K562 (cell line): ENCODE measurements around the gene CXCR5. TPM values are rescaled to one million over a fixed set of nuclear protein-coding genes. Genes with fewer than 3 reads are reported as not detected.

Experiments
- ATAC-seq: fragments of 200-7000 bp; cut with Tn5 transposase; 3 replicates; pipeline ENCODE4 v1.9.1; 2020; ENCODE audit warnings: moderate library complexity
- BruUV-seq: library from RNA; stranded (reverse); fragments of 400-500 nt; replicated peaks from 2 replicates; lab custom pipeline; 2021; lab: Mats Ljungman, UMichigan
- CTCF ChIA-PET: fragments of 300-600 bp; formaldehyde crosslinking; extraction: SDS; loops from one replicate; lab custom pipeline; 2021; ENCODE audit warnings: low intra/inter-chr PET ratio; lab: Yijun Ruan, JAX
- POLR2A ChIA-PET: fragments of 300-600, 350-650 bp; sonication (Branson Sonifier 250); formaldehyde crosslinking; extraction: SDS; loops from one replicate; lab custom pipeline; 2021; ENCODE audit warnings: antibody characterized with exemption, inconsistent platforms; lab: Yijun Ruan, JAX
- DNase-seq, 4 experiments: peaks; one replicate each; pipeline versions ENCODE4 v3.0.0 to v3.0.0-alpha.2; 2011 to 2018; ENCODE audit warnings: low spot score in 3 of 4, mixed read lengths in 3 of 4; ENCODE audit errors: extremely low read depth in 1 of 4
- FAIRE-seq: peaks from 2 replicates; lab custom pipeline; 2011; peaks lifted over from hg19 to GRCh38; lab: Jason Lieb, UNC
- H2AFZ ChIP-seq: 2 replicates; pipeline ENCODE4 v1.6.0; 2011; ENCODE audit warnings: low read depth, low read length, control low read depth, inconsistent platforms
- H3K27ac ChIP-seq: fragments of 200-600 bp; 3 replicates; pipeline ENCODE4 v1.8.0; 2011; ENCODE audit warnings: low read depth, mild to moderate bottlenecking, control low read depth, inconsistent platforms, low read length, moderate library complexity, mixed read lengths; ENCODE audit errors: extremely low read depth
- H3K27me3 ChIP-seq, 2 experiments: fragments of 300-600 bp in 1 of 2; 2 replicates in 1 of 2; 3 replicates in 1 of 2; pipeline versions ENCODE4 v1.6.0 to v1.8.0; 2011; ENCODE audit warnings: inconsistent platforms in 2 of 2, low read length in 2 of 2, mild to moderate bottlenecking in 1 of 2, mixed read lengths in 1 of 2, moderate library complexity in 1 of 2; ENCODE audit not compliant: control insufficient read depth in 2 of 2, insufficient read depth in 2 of 2
- H3K36me3 ChIP-seq: fragments of 300-600 bp; 3 replicates; pipeline ENCODE4 v1.8.0; 2011; ENCODE audit warnings: mild to moderate bottlenecking, low read length, inconsistent platforms; ENCODE audit not compliant: control insufficient read depth, insufficient read depth
- H3K4me1 ChIP-seq, 2 experiments: fragments of 200-600 bp in 1 of 2; replicated peaks in 1 of 2; 2 replicates in 1 of 2; 3 replicates in 1 of 2; pipeline versions ENCODE4 v1.5.1 to v1.8.0; 2011; ENCODE audit warnings: inconsistent platforms in 2 of 2, low read length in 2 of 2, mild to moderate bottlenecking in 1 of 2, mixed read lengths in 1 of 2, moderate library complexity in 1 of 2; ENCODE audit not compliant: control insufficient read depth in 2 of 2, insufficient read depth in 2 of 2
- H3K4me2 ChIP-seq: 2 replicates; pipeline ENCODE4 v1.6.1; 2011; ENCODE audit warnings: low read length, control low read depth, inconsistent platforms, mixed read lengths; ENCODE audit not compliant: insufficient read depth
- H3K4me3 ChIP-seq: fragments of 200-600 bp; sonication (generic), shearing (Covaris generic); 2 replicates; pipeline ENCODE4 v1.5.1; 2016; ENCODE audit warnings: control low read depth, inconsistent platforms
- H3K79me2 ChIP-seq: fragments of 200-600 bp; 3 replicates; pipeline ENCODE4 v1.8.0; 2011; ENCODE audit warnings: low read length, inconsistent platforms; ENCODE audit not compliant: control insufficient read depth, insufficient read depth
- H3K9ac ChIP-seq, 2 experiments: 2 replicates each; pipeline versions ENCODE4 v1.6.0 to v1.6.1; 2011; ENCODE audit warnings: low read depth in 2 of 2, low read length in 2 of 2, control low read depth in 1 of 2, inconsistent platforms in 1 of 2, mild to moderate bottlenecking in 1 of 2, mixed read lengths in 1 of 2; ENCODE audit not compliant: insufficient read depth in 1 of 2
- H3K9me1 ChIP-seq: one replicate; pipeline ENCODE4 v1.6.0; 2011; ENCODE audit warnings: inconsistent platforms, mild to moderate bottlenecking, low read length, moderate library complexity; ENCODE audit not compliant: control insufficient read depth, insufficient read depth
- H3K9me3 ChIP-seq: replicated peaks from 2 replicates; pipeline ENCODE4 v1.5.1; 2011; ENCODE audit warnings: low read depth, low read length, inconsistent platforms; ENCODE audit not compliant: control insufficient read depth, insufficient read depth
- H4K20me1 ChIP-seq: replicated peaks from 2 replicates; pipeline ENCODE4 v1.6.1; 2011; ENCODE audit warnings: low read length, inconsistent platforms, mixed read lengths; ENCODE audit not compliant: control insufficient read depth, insufficient read depth
- DNMT1 ChIP-seq: fragments of 450-650 bp; IDR thresholded peaks from 2 replicates; pipeline ENCODE4 v1.6.1; 2016; ENCODE audit warnings: antibody characterized with exemption, mild to moderate bottlenecking
- KLF1 ChIP-seq: fragments of 450-650 bp; IDR thresholded peaks from 2 replicates; pipeline ENCODE4 v1.6.1; 2016; ENCODE audit warnings: missing genetic modification characterization, missing compliant biosample characterization
- MTA3 ChIP-seq: fragments of 450-650 bp; formaldehyde crosslinking; IDR thresholded peaks from 2 replicates; pipeline ENCODE4 v1.6.1; 2017; ENCODE audit warnings: mild to moderate bottlenecking, borderline replicate concordance
- XRCC5 ChIP-seq: fragments of 200-400 bp; formaldehyde crosslinking; IDR thresholded peaks from 2 replicates; pipeline ENCODE4 v1.6.1; 2017; ENCODE audit warnings: low read depth, mild to moderate bottlenecking, low read length
- WGBS: fragments of 100-300 bp; shearing (Covaris generic); methylation state at CpG from one replicate; pipeline ENCODE4 v1.1.6; 2016; ENCODE audit warnings: low coverage, mixed read lengths; ENCODE audit not compliant: insufficient coverage; ENCODE audit errors: missing lambda C conversion rate; 5-methylcytosine and 5-hydroxymethylcytosine counted together
- in situ Hi-C: fragments of 300-500 bp; cut with MboI; formaldehyde crosslinking; loops from 4 replicates; pipeline ENCODE4 v1.15.0; 2018; ENCODE audit warnings: inconsistent platforms, mixed read lengths
- intact Hi-C: fragments of 100-400 bp; cut with micrococcal nuclease; formaldehyde crosslinking; loops from 2 replicates; pipeline ENCODE4 v1.14.2; 2022
- polyA plus RNA-seq, 8 experiments: library from polyadenylated mRNA; depleted of rRNA in 4 of 8; stranded (reverse) in 5 of 8; unstranded in 3 of 8; fragments of >200 nt; fragmentation: Nextera tagmentation in 2 of 8; fragmentation: Illumina TruSeq in 1 of 8; extraction: Ambion mirVana in 2 of 8; extraction: Trizol in 1 of 8; gene quantifications; 2 replicates each; pipeline versions ENCODE4 v1.2.1 to v1.2.3, GENCODE V29; 2011 to 2014; ENCODE audit warnings: inconsistent platforms in 1 of 8, missing spikeins in 1 of 8
- total RNA-seq, 7 experiments: library from RNA; depleted of rRNA in 6 of 7; stranded (reverse); fragments of >200 nt in 6 of 7; fragmentation: Illumina TruSeq in 2 of 7; extraction: Trizol in 2 of 7; gene quantifications; 2 replicates each; pipeline versions ENCODE4 v1.2.1 to v1.2.3, GENCODE V29; 2011 to 2021; ENCODE audit warnings: low replicate concordance in 1 of 7
- TF ChIP-seq, protein P1 (sequence below): IDR thresholded peaks from 2 replicates; pipeline ENCODE4 v1.6.1; 2012; ENCODE audit warnings: low read depth, low read length, improper control_type of control experiment, borderline replicate concordance
- TF ChIP-seq, protein P2 (sequence below): fragments of 250-450 bp; sonication (Bioruptor Pico); IDR thresholded peaks from 2 replicates; pipeline ENCODE4 v1.6.1; 2021; ENCODE audit warnings: mild to moderate bottlenecking
- TF ChIP-seq, protein P3 (sequence below): sonication (generic); IDR thresholded peaks from 2 replicates; pipeline ENCODE4 v1.6.1; 2016
- TF ChIP-seq, protein P4 (sequence below): fragments of 150-350 bp; IDR thresholded peaks from 2 replicates; pipeline ENCODE4 v1.6.1; 2014; ENCODE audit warnings: low read depth, mild to moderate bottlenecking, low read length, borderline replicate concordance
- TF ChIP-seq, protein P5 (sequence below): sonication (generic); formaldehyde crosslinking; IDR thresholded peaks from 2 replicates; pipeline ENCODE4 v1.9.0; 2022; ENCODE audit warnings: mild to moderate bottlenecking, missing genetic modification reagents
- TF ChIP-seq, protein P6 (sequence below): fragments of 250-450 bp; sonication (Bioruptor Pico); IDR thresholded peaks from 2 replicates; pipeline ENCODE4 v1.5.1; 2021; ENCODE audit warnings: mild to moderate bottlenecking

CXCR5 gene
- total and polyA plus RNA-seq, 9 of the 15 experiments (the other 6 are each of a cell fraction or from before 2014, with no cell fraction given) = 0.03 to 0.06 TPM; not detected in 7

DNA sequence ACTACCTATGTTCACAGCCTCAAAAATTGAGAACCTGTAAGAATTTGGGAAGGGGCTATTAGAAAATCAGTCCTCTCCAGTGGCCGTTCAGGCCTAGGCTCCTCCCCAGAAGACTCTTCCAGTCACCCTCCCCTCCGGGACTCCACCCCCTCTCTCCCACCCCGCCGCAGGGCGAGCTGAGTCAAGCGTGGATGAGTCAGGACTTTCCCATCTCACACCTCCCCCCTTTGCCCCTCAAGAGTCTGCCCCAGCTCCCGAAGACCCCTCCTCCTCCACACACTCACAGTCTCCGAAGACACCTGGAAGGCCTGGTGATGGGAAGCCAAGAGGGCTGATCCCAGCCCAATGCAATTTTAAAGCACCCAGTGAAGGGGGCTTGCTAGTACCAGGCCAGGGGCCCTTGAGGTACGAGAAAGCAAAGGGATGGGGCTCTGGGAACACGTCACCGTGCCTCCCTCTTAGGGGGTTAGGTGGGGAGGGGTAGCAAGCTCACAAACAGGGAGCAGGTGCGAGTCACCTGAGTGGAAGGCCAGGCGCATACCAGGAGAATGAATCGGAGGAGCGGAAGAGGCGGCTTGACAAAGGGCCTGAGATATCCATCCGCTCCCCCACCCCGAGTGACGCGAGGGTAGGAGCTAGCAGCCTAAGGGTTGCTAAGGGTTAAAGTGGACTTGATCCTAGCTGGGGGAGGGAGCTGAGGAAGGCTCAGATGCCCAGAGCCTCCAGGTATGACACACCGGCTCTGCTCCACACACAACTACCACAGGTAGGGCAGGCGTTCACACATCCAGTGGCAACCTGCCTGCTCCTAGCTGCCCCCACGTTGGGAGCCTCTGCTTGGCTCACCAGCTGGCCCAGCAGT is 28.4 kb downstream of the CXCR5 start:
- peak overlapping the region; percentile 87 to 90 for H3K9ac ChIP-seq
- in situ Hi-C loops = no loop called here
- H2AFZ ChIP-seq = peak overlapping the region; percentile 86
- BruUV-seq = no TSS peak
- H3K27ac ChIP-seq = peak overlapping the region; percentile 98
- peaks cover 45 to 84% of the 10 kb centered on the region in 2 experiments for H3K4me1 ChIP-seq
- H3K9me3 ChIP-seq = no peaks in the 10 kb centered on the region; the same call in 1 of the 2 replicates
- no peaks in the 10 kb centered on the region; a peak in 1 of 5 replicates for H3K27me3 ChIP-seq
- H3K4me2 ChIP-seq = peak overlapping the region; percentile 84
- H3K79me2 ChIP-seq = peaks cover 36% of the 10 kb centered on the region
- peaks cover 9% of the 10 kb centered on the region; the same call in 2 of the 3 replicates for H3K36me3 ChIP-seq
- ATAC-seq (peak; percentile 90), FAIRE-seq (peak; percentile 96), DNase-seq (peak; percentile 81 to 94 (median 86))
- WGBS = 2% methylated on average over 19 of the region's 23 CpGs
- H3K4me3 ChIP-seq = peak overlapping the region; percentile 31; the same call in 1 of the 2 replicates
- H4K20me1 ChIP-seq = no peaks in the 10 kb centered on the region
- H3K9me1 ChIP-seq = peaks cover 5% of the 10 kb centered on the region
- intact Hi-C loops = loop anchor here (5.0 kb wide), 2 partner anchors 190 to 405 kb away; partner anchors contain the start of genes DPAGT1 and MCAM
- CTCF ChIA-PET = no interaction called here
- POLR2A ChIA-PET = interaction anchor here (0.6 to 4.5 kb wide), 15 partner anchors 9 to 282 kb away, joined by 3 to 16 read pairs (median 3); partner anchors contain the start of genes BCL9L, HMBS and HYOU1
- TF ChIP-seq, protein P1, sequence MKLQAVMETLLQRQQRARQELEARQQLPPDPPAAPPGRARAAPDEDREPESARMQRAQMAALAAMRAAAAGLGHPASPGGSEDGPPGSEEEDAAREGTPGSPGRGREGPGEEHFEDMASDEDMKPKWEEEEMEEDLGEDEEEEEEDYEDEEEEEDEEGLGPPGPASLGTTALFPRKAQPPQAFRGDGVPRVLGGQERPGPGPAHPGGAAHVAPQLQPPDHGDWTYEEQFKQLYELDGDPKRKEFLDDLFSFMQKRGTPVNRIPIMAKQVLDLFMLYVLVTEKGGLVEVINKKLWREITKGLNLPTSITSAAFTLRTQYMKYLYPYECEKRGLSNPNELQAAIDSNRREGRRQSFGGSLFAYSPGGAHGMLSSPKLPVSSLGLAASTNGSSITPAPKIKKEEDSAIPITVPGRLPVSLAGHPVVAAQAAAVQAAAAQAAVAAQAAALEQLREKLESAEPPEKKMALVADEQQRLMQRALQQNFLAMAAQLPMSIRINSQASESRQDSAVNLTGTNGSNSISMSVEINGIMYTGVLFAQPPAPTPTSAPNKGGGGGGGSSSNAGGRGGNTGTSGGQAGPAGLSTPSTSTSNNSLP = no peak
- TF ChIP-seq, protein P2, sequence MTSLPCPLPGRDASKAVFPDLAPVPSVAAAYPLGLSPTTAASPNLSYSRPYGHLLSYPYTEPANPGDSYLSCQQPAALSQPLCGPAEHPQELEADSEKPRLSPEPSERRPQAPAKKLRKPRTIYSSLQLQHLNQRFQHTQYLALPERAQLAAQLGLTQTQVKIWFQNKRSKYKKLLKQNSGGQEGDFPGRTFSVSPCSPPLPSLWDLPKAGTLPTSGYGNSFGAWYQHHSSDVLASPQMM (CRISPR knock-in tag) = no peak
- TF ChIP-seq MTA3 = no peak
- TF ChIP-seq, protein P3, sequence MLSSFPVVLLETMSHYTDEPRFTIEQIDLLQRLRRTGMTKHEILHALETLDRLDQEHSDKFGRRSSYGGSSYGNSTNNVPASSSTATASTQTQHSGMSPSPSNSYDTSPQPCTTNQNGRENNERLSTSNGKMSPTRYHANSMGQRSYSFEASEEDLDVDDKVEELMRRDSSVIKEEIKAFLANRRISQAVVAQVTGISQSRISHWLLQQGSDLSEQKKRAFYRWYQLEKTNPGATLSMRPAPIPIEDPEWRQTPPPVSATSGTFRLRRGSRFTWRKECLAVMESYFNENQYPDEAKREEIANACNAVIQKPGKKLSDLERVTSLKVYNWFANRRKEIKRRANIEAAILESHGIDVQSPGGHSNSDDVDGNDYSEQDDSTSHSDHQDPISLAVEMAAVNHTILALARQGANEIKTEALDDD = no peak
- TF ChIP-seq, protein P4, sequence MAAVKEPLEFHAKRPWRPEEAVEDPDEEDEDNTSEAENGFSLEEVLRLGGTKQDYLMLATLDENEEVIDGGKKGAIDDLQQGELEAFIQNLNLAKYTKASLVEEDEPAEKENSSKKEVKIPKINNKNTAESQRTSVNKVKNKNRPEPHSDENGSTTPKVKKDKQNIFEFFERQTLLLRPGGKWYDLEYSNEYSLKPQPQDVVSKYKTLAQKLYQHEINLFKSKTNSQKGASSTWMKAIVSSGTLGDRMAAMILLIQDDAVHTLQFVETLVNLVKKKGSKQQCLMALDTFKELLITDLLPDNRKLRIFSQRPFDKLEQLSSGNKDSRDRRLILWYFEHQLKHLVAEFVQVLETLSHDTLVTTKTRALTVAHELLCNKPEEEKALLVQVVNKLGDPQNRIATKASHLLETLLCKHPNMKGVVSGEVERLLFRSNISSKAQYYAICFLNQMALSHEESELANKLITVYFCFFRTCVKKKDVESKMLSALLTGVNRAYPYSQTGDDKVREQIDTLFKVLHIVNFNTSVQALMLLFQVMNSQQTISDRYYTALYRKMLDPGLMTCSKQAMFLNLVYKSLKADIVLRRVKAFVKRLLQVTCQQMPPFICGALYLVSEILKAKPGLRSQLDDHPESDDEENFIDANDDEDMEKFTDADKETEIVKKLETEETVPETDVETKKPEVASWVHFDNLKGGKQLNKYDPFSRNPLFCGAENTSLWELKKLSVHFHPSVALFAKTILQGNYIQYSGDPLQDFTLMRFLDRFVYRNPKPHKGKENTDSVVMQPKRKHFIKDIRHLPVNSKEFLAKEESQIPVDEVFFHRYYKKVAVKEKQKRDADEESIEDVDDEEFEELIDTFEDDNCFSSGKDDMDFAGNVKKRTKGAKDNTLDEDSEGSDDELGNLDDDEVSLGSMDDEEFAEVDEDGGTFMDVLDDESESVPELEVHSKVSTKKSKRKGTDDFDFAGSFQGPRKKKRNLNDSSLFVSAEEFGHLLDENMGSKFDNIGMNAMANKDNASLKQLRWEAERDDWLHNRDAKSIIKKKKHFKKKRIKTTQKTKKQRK = no peak
- TF ChIP-seq KLF1 = no peak
- TF ChIP-seq XRCC5 = no peak
- no peak for TF ChIP-seq DNMT1
- TF ChIP-seq, protein P5, sequence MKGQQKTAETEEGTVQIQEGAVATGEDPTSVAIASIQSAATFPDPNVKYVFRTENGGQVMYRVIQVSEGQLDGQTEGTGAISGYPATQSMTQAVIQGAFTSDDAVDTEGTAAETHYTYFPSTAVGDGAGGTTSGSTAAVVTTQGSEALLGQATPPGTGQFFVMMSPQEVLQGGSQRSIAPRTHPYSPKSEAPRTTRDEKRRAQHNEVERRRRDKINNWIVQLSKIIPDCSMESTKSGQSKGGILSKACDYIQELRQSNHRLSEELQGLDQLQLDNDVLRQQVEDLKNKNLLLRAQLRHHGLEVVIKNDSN (CRISPR knock-in tag) = no peak; the same call in 1 of the 2 replicates
- TF ChIP-seq, protein P6, sequence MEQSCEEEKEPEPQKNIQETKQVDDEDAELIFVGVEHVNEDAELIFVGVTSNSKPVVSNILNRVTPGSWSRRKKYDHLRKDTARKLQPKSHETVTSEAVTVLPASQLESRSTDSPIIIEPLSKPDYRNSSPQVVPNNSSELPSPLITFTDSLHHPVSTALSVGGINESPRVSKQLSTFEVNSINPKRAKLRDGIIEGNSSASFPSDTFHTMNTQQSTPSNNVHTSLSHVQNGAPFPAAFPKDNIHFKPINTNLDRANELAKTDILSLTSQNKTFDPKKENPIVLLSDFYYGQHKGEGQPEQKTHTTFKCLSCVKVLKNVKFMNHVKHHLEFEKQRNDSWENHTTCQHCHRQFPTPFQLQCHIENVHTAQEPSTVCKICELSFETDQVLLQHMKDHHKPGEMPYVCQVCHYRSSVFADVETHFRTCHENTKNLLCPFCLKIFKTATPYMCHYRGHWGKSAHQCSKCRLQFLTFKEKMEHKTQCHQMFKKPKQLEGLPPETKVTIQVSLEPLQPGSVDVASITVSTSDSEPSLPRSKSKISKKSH (CRISPR knock-in tag) = no peak
